ENCODE results near the gene NOVA2.
A peak's percentile ranks its signal among the peaks of the same experiment; 100 is the strongest.

The NOVA2 gene

DNA sequence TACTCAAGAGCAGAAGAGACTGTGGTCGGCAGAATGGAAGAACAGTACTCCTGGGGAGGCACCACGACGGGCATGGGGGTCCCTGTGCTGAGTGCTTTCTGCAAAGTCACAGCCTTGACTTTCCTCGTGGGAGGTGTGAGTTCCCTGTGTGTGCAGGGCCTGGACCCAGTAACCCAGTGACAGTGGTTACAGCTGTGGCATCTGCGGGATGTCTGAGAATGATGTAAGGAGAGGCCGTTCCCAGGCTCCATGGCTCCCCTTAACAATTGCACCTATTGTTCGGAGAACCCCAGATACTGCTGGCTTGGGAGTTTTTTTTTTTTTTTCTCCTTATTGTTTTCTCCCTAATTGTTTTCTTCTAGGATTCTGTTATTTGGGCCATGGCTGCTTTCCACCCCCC lies 54.0 kb downstream of the NOVA2 start:
- TF ChIP-seq PAX5 (IDR thresholded peaks at IDR 0.05; ENCODE audit: insufficient read depth, low read length, severe bottlenecking), result no peak
- DNase-seq (ENCODE audit: insufficient read length, low spot score) (no peak), FAIRE-seq (no peak)

DNA sequence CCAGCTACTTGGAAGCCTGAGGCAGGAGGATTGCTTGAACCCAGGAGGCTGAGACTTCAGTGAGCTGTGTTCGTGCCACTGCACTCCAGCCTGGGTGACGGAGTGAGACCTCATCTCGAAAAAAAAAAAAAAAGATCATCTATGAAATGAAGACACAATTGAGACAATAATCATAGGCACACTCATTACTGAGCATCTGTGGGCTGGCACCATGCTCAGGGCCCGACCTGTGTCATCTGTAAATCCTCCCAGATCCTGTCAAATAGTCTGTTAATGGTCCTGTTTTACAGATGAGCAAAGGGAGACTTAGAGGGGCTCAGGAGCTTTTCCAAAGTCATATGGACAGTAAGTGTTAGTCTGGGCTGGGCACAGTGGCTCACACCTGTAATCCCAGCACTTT lies 54.9 kb downstream of the NOVA2 start:
- DNase-seq (ENCODE audit: insufficient read length, low spot score) (no peak), FAIRE-seq (no peak)
- no peak for TF ChIP-seq POU2F2 (IDR thresholded peaks at IDR 0.05; ENCODE audit: low read depth, low read length)
- no peak for TF ChIP-seq POLR2A (IDR thresholded peaks at IDR 0.05; ENCODE audit: low read depth, low read length)
- no peak for TF ChIP-seq TAF1 (IDR thresholded peaks at IDR 0.05; ENCODE audit: low read depth, low read length)
- TF ChIP-seq POLR2AphosphoS5 (IDR thresholded peaks at IDR 0.05; ENCODE audit: low read depth, low read length), result no peak
- no peak for TF ChIP-seq PAX5 (IDR thresholded peaks at IDR 0.05; ENCODE audit: insufficient read depth, low read length, severe bottlenecking)
- TF ChIP-seq SPI1 (IDR thresholded peaks at IDR 0.05; ENCODE audit: low read depth, low read length), result no peak

DNA sequence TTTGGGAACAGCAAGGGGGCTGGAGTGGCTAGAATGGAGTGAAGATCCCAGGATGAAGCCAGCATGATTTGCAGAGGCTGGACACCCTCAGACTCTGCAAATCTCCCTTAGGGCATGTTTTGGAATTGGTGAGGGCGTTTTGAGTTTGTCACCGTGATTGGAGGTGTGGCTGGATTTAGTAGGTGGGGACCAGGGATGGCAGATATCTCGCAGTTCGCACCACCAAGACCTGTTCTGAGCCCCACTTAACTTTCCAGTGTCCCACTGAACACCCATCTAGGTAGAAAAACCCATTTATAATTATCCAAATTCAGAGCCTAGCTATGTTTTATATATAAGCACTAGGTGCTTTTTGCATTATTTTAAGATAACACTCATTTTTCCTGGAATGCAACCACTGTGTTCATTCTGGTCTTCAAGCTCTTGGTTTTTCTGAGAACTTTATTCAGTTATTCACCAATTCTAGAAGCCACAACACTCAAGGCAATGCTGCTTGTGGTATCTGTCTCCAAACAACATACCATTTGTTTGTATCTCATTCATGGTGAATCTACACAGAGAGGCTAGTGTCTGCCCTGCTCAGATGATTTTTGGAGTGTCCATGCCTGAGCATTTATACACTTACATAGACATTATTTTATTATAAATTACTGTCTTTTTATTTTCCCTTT lies 56.1 kb downstream of the NOVA2 start:
- TF ChIP-seq POU2F2 (IDR thresholded peaks at IDR 0.05; ENCODE audit: low read depth, low read length), result no peak
- no peak for TF ChIP-seq PAX5 (IDR thresholded peaks at IDR 0.05; ENCODE audit: insufficient read depth, low read length, severe bottlenecking)
- TF ChIP-seq TAF1 (IDR thresholded peaks at IDR 0.05; ENCODE audit: low read depth, low read length), result no peak
- TF ChIP-seq POLR2AphosphoS5 (IDR thresholded peaks at IDR 0.05; ENCODE audit: low read depth, low read length), result no peak
- no peak for TF ChIP-seq POLR2A (IDR thresholded peaks at IDR 0.05; ENCODE audit: low read depth, low read length)
- no peak for TF ChIP-seq SPI1 (IDR thresholded peaks at IDR 0.05; ENCODE audit: low read depth, low read length)
- FAIRE-seq (no peak), DNase-seq (ENCODE audit: insufficient read length, low spot score) (no peak)

DNA sequence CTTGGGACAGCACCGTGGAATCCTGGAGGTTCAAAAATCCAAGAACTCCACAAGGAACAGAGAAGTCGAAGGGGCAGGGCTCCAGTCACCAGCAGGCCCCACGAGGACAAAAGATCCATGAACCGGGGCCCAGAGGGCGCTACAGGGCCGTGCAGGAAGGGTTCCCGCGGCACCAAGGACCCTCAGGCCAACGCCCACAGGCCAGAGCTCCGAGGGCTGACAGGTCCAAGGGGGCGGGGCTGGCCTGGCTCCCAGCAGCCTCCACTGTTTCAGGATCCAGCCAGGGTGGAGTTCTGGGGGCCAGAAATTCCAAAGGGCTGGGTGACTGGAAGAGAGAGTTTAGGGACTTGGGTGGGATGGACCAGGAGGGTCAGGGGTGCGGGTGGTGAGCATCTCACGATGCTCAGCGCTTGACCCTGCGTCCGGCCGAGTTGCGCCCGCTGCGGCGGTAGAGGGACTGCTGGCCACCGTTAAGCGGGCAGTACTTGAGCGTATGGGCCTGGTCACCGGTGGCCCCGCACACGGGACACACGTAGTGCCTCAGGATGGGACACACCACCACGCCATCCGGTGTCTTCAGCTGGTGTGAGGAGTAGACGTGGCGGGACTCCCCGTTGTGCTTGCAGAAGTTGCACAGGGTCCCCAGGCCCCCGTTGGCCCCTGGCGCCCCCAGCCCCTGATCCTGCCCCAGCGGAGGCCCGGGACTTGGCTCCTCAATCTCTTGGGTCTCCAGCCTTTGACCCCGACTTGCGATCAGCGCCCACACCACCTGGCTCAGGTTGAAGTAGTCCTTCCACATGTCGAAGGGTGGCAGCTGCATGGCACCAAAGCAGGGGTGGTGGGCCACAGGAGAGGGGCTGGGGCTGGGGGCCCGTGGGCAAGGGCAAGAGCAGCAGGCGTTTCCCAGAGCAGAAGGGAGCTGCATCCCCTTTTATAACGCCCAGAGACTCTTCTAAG lies 59.5 kb downstream of the NOVA2 start, which contains the start of gene NANOS2:
Gene NANOS2, minus strand, starts transcription at position 905 of the 957 bp plus-strand sequence. Its CDS starts 85 bp downstream, at position 820.
- DNase-seq (ENCODE audit: insufficient read length, low spot score) (no peak), FAIRE-seq (no peak)
- TF ChIP-seq POLR2AphosphoS5 (IDR thresholded peaks at IDR 0.05; ENCODE audit: low read depth, low read length) (no peak), POU2F2 (IDR thresholded peaks at IDR 0.05; ENCODE audit: low read depth, low read length) (no peak), POLR2A (IDR thresholded peaks at IDR 0.05; ENCODE audit: low read depth, low read length) (no peak), PAX5 (IDR thresholded peaks at IDR 0.05; ENCODE audit: insufficient read depth, low read length, severe bottlenecking) (no peak), TAF1 (IDR thresholded peaks at IDR 0.05; ENCODE audit: low read depth, low read length) (no peak), SPI1 (IDR thresholded peaks at IDR 0.05; ENCODE audit: low read depth, low read length) (no peak)

DNA sequence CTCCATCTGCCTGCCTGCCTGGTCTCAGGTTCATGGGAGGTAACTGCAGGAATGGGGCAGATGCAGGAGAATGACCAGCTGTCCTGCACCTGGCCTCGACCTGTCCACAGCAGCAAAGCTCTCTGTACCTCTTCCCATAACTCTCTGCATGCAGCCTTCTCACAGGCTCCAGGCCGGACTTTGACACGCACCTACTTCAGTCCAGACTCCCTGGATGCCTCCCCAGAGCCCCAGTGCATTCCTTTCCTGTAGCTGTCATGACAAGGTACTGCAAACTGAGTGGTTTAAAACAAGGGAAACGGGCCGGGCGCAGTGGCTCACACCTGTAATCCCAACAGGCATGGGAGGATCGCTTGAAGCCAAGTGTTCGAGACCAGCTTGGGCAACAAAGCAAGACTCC lies 62.4 kb downstream of the NOVA2 start:
- FAIRE-seq, result no peak
- TF ChIP-seq POLR2AphosphoS5 (IDR thresholded peaks at IDR 0.05; ENCODE audit: low read depth, low read length) (no peak), PAX5 (IDR thresholded peaks at IDR 0.05; ENCODE audit: insufficient read depth, low read length, severe bottlenecking) (no peak), POU2F2 (IDR thresholded peaks at IDR 0.05; ENCODE audit: low read depth, low read length) (no peak), SPI1 (IDR thresholded peaks at IDR 0.05; ENCODE audit: low read depth, low read length) (no peak), POLR2A (IDR thresholded peaks at IDR 0.05; ENCODE audit: low read depth, low read length) (no peak), TAF1 (IDR thresholded peaks at IDR 0.05; ENCODE audit: low read depth, low read length) (no peak)
- DNase-seq (ENCODE audit: insufficient read length, low spot score), result no peak

DNA sequence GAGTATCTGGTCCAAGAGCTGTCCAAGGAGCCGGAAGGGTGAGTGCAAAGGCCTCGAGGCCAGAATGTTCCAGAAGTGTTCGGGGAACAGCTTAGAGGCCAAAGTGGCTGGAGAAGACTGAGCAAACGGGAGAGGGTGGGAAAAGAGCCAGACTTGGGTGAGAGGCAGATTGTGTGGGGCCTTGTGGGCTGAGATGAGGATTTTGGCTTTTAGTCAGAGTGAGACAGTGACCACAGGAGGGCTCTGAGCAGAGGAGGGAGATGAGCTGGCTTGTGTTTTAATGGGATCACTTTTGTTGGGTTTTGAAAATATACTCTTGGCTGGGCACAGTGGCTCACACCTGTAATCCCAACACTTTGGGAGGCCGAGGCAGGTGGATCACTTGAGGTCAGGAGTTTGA lies 64.7 kb downstream of the NOVA2 start:
- FAIRE-seq (no peak), DNase-seq (ENCODE audit: insufficient read length, low spot score) (no peak)
- TF ChIP-seq POLR2A (IDR thresholded peaks at IDR 0.05; ENCODE audit: low read depth, low read length) (no peak), POU2F2 (IDR thresholded peaks at IDR 0.05; ENCODE audit: low read depth, low read length) (no peak), POLR2AphosphoS5 (IDR thresholded peaks at IDR 0.05; ENCODE audit: low read depth, low read length) (no peak), PAX5 (IDR thresholded peaks at IDR 0.05; ENCODE audit: insufficient read depth, low read length, severe bottlenecking) (no peak), TAF1 (IDR thresholded peaks at IDR 0.05; ENCODE audit: low read depth, low read length) (no peak), SPI1 (IDR thresholded peaks at IDR 0.05; ENCODE audit: low read depth, low read length) (no peak)

DNA sequence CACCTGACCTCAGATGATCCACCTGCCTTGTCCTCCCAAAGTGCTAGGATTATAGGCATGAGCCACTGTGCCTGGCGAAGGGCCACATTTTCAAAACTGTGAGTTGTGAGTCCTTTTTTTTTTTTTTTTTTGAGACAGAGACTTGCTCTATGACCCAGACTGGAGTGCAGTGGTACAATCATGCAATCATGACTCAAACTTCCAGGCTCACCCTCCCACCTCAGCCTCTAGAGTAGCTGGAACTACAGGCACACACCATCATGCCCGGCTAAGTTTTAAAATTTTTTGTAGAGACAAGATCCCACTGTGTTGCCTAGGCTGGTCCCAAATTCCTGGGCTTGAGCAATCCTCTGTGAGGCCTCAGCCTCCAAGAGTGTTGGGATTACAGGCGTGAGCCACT lies 67.4 kb downstream of the NOVA2 start:
- FAIRE-seq, result no peak
- no peak for DNase-seq (ENCODE audit: insufficient read length, low spot score)
- TF ChIP-seq POU2F2 (IDR thresholded peaks at IDR 0.05; ENCODE audit: low read depth, low read length) (no peak), POLR2AphosphoS5 (IDR thresholded peaks at IDR 0.05; ENCODE audit: low read depth, low read length) (no peak), POLR2A (IDR thresholded peaks at IDR 0.05; ENCODE audit: low read depth, low read length) (no peak), PAX5 (IDR thresholded peaks at IDR 0.05; ENCODE audit: insufficient read depth, low read length, severe bottlenecking) (no peak), SPI1 (IDR thresholded peaks at IDR 0.05; ENCODE audit: low read depth, low read length) (no peak), TAF1 (IDR thresholded peaks at IDR 0.05; ENCODE audit: low read depth, low read length) (no peak)

DNA sequence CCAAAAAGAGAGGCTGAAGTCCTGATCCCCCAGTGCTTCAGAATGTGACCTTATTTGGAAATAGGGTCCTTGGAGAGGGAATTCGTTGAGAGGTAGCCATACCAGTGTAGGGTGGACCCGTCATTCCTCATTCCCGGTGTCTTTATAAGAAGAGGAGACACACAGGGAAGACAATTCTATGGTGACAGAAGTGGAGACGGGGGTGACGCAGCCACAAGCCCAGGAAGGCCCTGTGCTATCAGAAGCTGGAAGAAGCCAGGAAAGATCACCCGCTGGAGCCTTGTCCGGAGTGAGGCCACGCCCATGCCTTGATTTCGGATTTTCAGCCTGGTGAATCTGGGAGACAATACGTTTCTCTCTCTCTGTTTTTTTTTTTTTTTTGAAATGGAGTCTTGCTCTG lies 68.7 kb downstream of the NOVA2 start:
- DNase-seq (ENCODE audit: insufficient read length, low spot score) (no peak), FAIRE-seq (no peak)
- no peak for TF ChIP-seq TAF1 (IDR thresholded peaks at IDR 0.05; ENCODE audit: low read depth, low read length)

DNA sequence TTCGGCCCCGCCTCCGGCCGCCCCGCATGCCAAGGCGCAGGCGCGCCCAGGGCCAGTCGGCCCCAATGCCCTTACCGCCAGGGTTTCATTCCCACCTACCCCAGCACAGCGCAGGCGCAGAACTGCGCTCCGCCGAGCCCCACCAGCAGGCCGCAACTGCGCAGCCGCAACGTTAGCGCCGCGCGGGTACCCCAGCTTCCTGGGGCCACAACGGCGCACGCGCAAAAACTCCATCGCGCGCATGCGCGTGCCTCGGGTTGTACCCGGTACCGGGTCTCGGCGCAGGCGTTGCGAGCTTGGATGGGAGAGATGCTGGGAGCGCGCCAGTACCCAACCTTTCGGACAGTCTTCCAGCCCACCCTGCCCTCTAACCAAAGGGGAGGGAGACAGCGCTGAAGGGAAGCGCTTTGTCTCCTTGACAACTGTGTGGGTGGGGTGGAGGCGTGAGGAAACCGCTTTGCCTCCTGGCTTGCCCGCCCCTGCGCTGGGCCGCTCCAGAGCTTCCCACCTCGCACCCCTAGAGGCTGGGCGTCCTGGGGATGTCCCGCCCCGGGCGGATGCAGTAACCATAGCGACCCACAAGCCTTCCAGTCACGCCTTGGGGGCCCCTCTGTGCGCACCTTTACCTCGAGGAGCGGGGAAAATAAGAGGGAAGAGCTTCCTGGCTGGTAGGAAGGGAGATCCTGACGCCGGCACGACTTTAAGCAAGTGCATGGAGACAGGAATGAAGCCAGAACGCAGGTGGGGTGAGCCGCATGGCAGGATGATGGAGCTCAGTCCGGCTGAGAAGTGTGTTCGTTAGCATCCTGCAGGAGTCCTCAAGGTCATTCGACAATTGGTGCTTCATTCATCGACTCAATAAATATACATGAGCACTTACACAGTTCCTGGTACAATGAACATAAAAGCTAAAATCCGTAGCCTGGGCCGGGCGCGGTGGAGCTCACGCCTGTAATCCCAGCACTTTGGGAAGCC lies 70.7 kb downstream of the NOVA2 start:
- TF ChIP-seq POLR2AphosphoS5 (IDR thresholded peaks at IDR 0.05; ENCODE audit: low read depth, low read length) (peak; percentile 70; the same call in 1 of the 2 replicates), POLR2A (IDR thresholded peaks at IDR 0.05; ENCODE audit: low read depth, low read length) (peak; percentile 58; the same call in 1 of the 2 replicates), TAF1 (IDR thresholded peaks at IDR 0.05; ENCODE audit: low read depth, low read length) (no peak)
- DNase-seq (ENCODE audit: insufficient read length, low spot score) (peak; percentile 100), FAIRE-seq (peak; percentile 100)
